RWPE1 (cell line): Measurements from ENCODE around the gene FGFR2.

Source experiments
- CTCF ChIA-PET: fragments of 350-600 bp; sonication (Branson Sonifier 250); formaldehyde crosslinking; extraction: SDS; loops from one replicate; lab custom pipeline; 2021; lab: Yijun Ruan, JAX
- POLR2A ChIA-PET: fragments of 400-600 bp; formaldehyde crosslinking; extraction: SDS; loops from one replicate; lab custom pipeline; 2020; ENCODE audit warnings: antibody characterized with exemption; ENCODE audit not compliant: low non-redundant PET; lab: Yijun Ruan, JAX
- DNase-seq: peaks from one replicate; pipeline ENCODE4 v3.0.0; 2012; ENCODE audit warnings: low spot score
- H3K27ac ChIP-seq: fragments of 450-650 bp; 2 replicates; pipeline ENCODE4 v1.5.1; 2017
- TF ChIP-seq, protein P1 (sequence below): fragments of 450-650 bp; conservative IDR thresholded peaks from 2 replicates; pipeline ENCODE4 v1.5.1; 2017; ENCODE audit warnings: low read depth, mild to moderate bottlenecking

Gene FGFR2

DNA sequence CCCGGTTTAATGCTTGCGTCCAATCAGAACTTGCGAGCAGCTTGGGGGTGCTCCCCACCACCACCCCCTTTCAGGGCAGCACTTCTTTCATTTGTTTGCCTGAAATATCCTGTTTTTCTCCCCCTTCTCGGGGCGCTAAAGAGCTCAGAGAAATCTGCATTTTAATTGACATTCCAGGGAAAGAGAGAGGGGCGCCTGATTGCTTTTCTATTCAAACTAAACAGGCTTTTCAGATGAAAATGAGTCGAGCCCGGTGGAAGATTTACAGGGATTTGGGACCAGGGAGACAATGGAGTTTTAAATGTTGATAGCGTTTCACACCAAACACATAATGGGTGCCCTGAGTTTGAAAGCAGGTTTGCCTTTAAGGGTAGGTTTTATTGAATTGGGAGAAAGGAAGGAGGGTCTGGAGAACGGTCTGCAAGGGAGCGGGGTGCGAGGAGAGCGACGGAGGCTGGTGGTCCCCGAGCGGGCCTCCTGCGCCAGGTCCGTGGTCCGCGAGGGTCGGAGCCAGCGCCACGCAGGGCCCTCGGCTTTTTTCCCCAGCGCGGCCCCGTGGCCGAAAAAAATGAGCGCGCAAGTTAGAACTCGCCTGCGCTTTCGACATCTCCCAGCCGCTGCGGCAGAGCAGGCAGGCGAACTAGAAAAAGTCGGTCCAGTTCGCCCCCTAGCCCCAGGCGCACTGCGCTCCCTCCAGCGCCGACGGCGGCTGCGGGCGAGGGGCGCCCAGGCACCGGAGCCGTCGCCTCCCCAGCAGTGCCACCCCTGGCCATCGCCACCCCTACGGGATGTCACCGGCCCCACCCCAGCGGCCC lies 1.3 kb downstream of the FGFR2 start:
- H3K27ac ChIP-seq: peak overlapping the region; percentile 66
- TF ChIP-seq, protein P1, sequence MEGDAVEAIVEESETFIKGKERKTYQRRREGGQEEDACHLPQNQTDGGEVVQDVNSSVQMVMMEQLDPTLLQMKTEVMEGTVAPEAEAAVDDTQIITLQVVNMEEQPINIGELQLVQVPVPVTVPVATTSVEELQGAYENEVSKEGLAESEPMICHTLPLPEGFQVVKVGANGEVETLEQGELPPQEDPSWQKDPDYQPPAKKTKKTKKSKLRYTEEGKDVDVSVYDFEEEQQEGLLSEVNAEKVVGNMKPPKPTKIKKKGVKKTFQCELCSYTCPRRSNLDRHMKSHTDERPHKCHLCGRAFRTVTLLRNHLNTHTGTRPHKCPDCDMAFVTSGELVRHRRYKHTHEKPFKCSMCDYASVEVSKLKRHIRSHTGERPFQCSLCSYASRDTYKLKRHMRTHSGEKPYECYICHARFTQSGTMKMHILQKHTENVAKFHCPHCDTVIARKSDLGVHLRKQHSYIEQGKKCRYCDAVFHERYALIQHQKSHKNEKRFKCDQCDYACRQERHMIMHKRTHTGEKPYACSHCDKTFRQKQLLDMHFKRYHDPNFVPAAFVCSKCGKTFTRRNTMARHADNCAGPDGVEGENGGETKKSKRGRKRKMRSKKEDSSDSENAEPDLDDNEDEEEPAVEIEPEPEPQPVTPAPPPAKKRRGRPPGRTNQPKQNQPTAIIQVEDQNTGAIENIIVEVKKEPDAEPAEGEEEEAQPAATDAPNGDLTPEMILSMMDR: peak; percentile 38
- ChIA-PET POLR2A (no interaction called here), CTCF (no interaction called here)
- peak; percentile 86 for DNase-seq

GRCh38 chr10:121595806-121596688 lies 2.2 kb downstream of the FGFR2 start:
- POLR2A ChIA-PET: no interaction called here
- no peak for DNase-seq
- TF ChIP-seq, protein P1: no peak
- no peak overlapping the region for H3K27ac ChIP-seq
- CTCF ChIA-PET: no interaction called here

- no peak overlapping the region for H3K27ac ChIP-seq
- no peak for DNase-seq
- TF ChIP-seq, protein P1: no peak
- POLR2A ChIA-PET: interaction anchor here (0.6 kb wide), 1 partner anchor 225 kb away, joined by 12 read pairs; no protein-coding TSS in a partner anchor
- CTCF ChIA-PET: interaction anchor here (0.6 to 0.7 kb wide), 2 partner anchors 64 to 593 kb away, joined by 4 to 7 read pairs; no protein-coding TSS in a partner anchor
Observed at GRCh38 chr10:121595351-121595805, 2.9 kb downstream of the FGFR2 start.

DNA sequence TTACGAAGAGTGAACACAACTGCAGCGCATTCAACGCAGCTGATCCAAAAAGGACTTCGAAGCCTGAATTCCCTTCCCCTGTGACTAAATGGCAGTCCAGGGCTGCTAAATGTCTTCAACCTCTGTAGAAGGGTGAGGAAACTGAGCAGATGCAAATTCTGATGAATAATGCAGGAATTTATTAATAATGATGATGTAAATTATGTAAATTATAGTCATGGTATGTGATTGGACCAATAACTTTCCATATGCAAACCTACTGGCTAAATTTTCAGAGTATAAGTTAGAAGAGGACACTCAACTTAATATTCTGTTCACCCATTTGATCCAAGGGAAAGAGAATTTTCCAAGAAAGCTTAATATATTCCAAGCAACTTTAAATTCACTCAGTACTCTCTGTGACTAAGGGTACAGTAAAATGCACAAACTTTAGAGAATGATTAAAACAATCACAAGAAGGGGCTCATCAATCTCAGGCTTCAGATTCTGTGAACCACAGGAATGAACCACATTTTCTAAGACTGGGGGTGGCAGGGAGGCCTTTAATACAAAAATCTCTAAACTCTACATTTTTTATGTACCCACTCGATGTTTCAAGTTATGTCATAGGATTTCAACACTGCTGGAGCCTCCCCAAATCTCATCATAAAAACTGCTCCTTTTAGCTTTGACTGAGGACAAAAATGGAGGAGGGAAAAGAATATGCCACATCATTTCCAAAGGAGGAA lies 3.5 kb downstream of the FGFR2 start:
- DNase-seq: no peak
- ChIA-PET CTCF (interaction anchor here (0.6 to 0.7 kb wide), 2 partner anchors 64 to 592 kb away, joined by 4 to 7 read pairs; no protein-coding TSS in a partner anchor), POLR2A (interaction anchor here (0.6 kb wide), 1 partner anchor 224 kb away, joined by 12 read pairs; no protein-coding TSS in a partner anchor)
- H3K27ac ChIP-seq: no peak overlapping the region
- TF ChIP-seq, protein P1: no peak

DNA sequence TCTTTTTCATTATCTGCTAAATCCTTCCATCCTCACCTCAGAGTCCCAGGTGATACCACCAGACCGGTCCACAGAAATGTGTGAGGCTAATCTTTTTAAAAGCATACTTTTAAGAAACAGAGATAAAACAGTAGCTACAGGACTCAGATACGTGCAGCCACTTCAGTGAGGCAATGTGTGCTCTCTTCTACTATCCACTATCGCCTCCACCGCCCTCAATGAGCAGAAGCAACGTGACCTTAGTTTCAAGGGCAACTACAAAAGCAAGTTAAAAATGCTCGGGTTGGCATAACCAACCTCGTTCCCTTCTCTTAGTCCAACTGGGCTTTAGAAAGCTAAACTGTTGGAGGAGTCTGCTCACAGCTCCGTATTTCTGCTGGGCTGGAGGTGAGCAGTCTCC lies 4.2 kb downstream of the FGFR2 start:
- no peak overlapping the region for H3K27ac ChIP-seq
- TF ChIP-seq, protein P1: no peak
- POLR2A ChIA-PET: no interaction called here
- DNase-seq: no peak
- CTCF ChIA-PET: no interaction called here
